Measurements from ENCODE around the gene DLGAP1.

GRCh38 chr18:4385876-4386275 is 69.2 kb downstream of the DLGAP1 start:
- no peak for TF ChIP-seq CTCF (IDR thresholded peaks at IDR 0.05; ENCODE audit: poor library complexity)
- no peak for TF ChIP-seq EZH2phosphoT487 (IDR thresholded peaks at IDR 0.05; ENCODE audit: low read depth, severe bottlenecking, unreplicated experiment)
- no peak for TF ChIP-seq EZH2 (IDR thresholded peaks at IDR 0.05; ENCODE audit: borderline replicate concordance)
